RWPE2 (cell line): Measurements from ENCODE around the gene LGI2.
"Not testable (repeated sequence)": the region's sequence is repeated elsewhere in the genome, so short reads cannot be mapped to it uniquely, and the experiment has no call there.

Source experiments
- ATAC-seq: fragments of 200-7000 bp; cut with Tn5 transposase; 3 replicates; pipeline ENCODE4 v1.9.1; 2021; ENCODE audit warnings: low read depth
- DNase-seq: peaks from one replicate; pipeline ENCODE4 v3.0.0-alpha.2; 2020; ENCODE audit warnings: low spot score
- H3K27ac ChIP-seq: fragments of 450-650 bp; 2 replicates; pipeline ENCODE4 v1.5.1; 2017; ENCODE audit warnings: mild to moderate bottlenecking; ENCODE audit not compliant: poor library complexity, severe bottlenecking
- H3K27me3 ChIP-seq: fragments of 250-450 bp; sonication (Bioruptor Pico); 2 replicates; pipeline ENCODE4 v1.5.1; 2021; ENCODE audit warnings: mild to moderate bottlenecking, moderate library complexity; ENCODE audit not compliant: insufficient read depth, poor library complexity, severe bottlenecking
- H3K36me3 ChIP-seq: fragments of 250-450 bp; sonication (Bioruptor Pico); 2 replicates; pipeline ENCODE4 v1.5.1; 2020; ENCODE audit warnings: low read depth, mild to moderate bottlenecking, moderate library complexity
- H3K4me1 ChIP-seq: fragments of 250-450 bp; sonication (Bioruptor Pico); 2 replicates; pipeline ENCODE4 v1.5.1; 2021; ENCODE audit warnings: mild to moderate bottlenecking, moderate library complexity; ENCODE audit not compliant: insufficient read depth, poor library complexity, severe bottlenecking
- H3K4me3 ChIP-seq: fragments of 250-450 bp; sonication (Bioruptor Pico); 2 replicates; pipeline ENCODE4 v1.5.1; 2021; ENCODE audit warnings: mild to moderate bottlenecking, moderate library complexity; ENCODE audit not compliant: severe bottlenecking
- H3K9me3 ChIP-seq: fragments of 250-450 bp; sonication (Bioruptor Pico); 2 replicates; pipeline ENCODE4 v1.5.1; 2021; ENCODE audit warnings: mild to moderate bottlenecking, moderate library complexity; ENCODE audit not compliant: severe bottlenecking
- CTCF ChIP-seq: fragments of 450-650 bp; IDR thresholded peaks from one replicate; pipeline ENCODE4 v1.5.1; 2017; ENCODE audit warnings: mild to moderate bottlenecking, moderate library complexity; ENCODE audit not compliant: poor library complexity, severe bottlenecking

Gene LGI2

GRCh38 chr4:25022766-25023165 is 8.0 kb downstream of the LGI2 start:
- DNase-seq (no peak), ATAC-seq (no peak)
- no peak overlapping the region for H3K4me3 ChIP-seq
- no peak overlapping the region for H3K27ac ChIP-seq
- no peak for TF ChIP-seq CTCF
- peaks cover 10% of the 10 kb centered on the region for H3K4me1 ChIP-seq
- no peaks in the 10 kb centered on the region for H3K36me3 ChIP-seq
- no peaks in the 10 kb centered on the region for H3K9me3 ChIP-seq
- H3K27me3 ChIP-seq = peaks cover 5% of the 10 kb centered on the region

- H3K27ac ChIP-seq = no peak overlapping the region
- no peak for TF ChIP-seq CTCF
- ATAC-seq (no peak), DNase-seq (no peak)
- H3K27me3 ChIP-seq = no peaks in the 10 kb centered on the region
- H3K9me3 ChIP-seq = no peaks in the 10 kb centered on the region
- no peak overlapping the region for H3K4me3 ChIP-seq
- no peaks in the 10 kb centered on the region for H3K36me3 ChIP-seq
- H3K4me1 ChIP-seq = peaks cover 10% of the 10 kb centered on the region
These were observed 9.5 kb downstream of the LGI2 start for GRCh38 chr4:25021216-25021615.

GRCh38 chr4:25020236-25020635 is 10.5 kb downstream of the LGI2 start:
- no peak for DNase-seq
- Histone ChIP-seq H3K4me3 (no peak overlapping the region), H3K9me3 (no peaks in the 10 kb centered on the region), H3K36me3 (no peaks in the 10 kb centered on the region), H3K27me3 (no peaks in the 10 kb centered on the region), H3K27ac (no peak overlapping the region), H3K4me1 (peaks cover 10% of the 10 kb centered on the region)
- no peak for TF ChIP-seq CTCF
- peak; percentile 94 for ATAC-seq

GRCh38 chr4:25019501-25019900 is 11.2 kb downstream of the LGI2 start:
- Histone ChIP-seq H3K36me3 (no peaks in the 10 kb centered on the region), H3K27me3 (no peaks in the 10 kb centered on the region), H3K9me3 (no peaks in the 10 kb centered on the region), H3K27ac (no peak overlapping the region), H3K4me3 (no peak overlapping the region), H3K4me1 (peaks cover 10% of the 10 kb centered on the region)
- DNase-seq (no peak), ATAC-seq (no peak)
- TF ChIP-seq CTCF = no peak

- Histone ChIP-seq H3K27ac (no peak overlapping the region), H3K27me3 (no peaks in the 10 kb centered on the region), H3K9me3 (no peaks in the 10 kb centered on the region), H3K4me3 (no peak overlapping the region), H3K36me3 (no peaks in the 10 kb centered on the region), H3K4me1 (peaks cover 6% of the 10 kb centered on the region)
- no peak for TF ChIP-seq CTCF
- no peak for DNase-seq
- no peak for ATAC-seq
These were observed 15.7 kb downstream of the LGI2 start for GRCh38 chr4:25015012-25015411.

GRCh38 chr4:25014662-25014983 is 16.1 kb downstream of the LGI2 start:
- not testable (repeated sequence) for H3K4me3 ChIP-seq, H3K27me3 ChIP-seq, H3K9me3 ChIP-seq, H3K27ac ChIP-seq, ATAC-seq, DNase-seq, H3K4me1 ChIP-seq, H3K36me3 ChIP-seq
